ENCODE measurements around the gene TEAD4.
"Not testable (repeated sequence)": the region's sequence is repeated elsewhere in the genome, so short reads cannot be mapped to it uniquely, and the experiment has no call there.

TEAD4 gene

DNA sequence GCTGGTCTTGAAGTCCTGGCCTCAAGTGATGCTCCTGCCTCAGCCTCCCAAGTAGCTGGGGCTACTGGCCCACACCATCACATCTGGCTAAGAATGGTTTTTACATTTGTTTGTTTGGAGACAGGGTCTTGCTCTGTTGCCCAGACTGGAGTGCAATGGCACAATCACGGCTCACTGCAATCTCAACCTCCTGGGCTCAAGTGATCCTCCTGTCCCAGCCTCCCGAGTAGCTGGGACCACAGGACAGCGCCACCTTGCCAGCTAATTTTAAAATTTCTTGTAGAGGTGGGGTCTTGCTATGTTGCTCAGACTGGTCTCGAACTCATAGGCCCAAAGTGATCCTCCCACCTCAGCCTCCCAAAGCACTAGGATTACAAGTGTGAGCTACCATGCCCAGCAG, 89.3 kb downstream of the TEAD4 start:
- DNase-seq (ENCODE audit: low spot score) = no peak

DNA sequence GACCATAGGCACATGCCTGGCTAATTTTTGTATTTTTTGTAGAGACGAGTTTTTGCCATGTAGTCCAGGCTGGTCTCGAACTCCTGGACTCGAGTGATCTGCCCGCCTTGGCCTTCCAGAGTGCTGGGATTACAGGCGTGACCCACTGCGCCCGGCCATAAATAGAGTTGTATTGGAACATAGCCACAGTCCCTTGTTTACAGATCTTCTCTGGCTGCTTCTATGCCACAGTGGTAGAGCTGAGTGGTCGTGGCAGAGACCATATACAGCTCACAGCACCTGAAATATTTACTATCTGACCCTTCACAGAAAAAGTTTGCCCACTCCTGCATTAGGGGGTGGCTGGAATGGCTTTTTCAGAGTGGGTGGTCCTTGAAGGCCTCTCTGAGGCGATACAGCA, 90.0 kb downstream of the TEAD4 start:
- DNase-seq (ENCODE audit: low spot score) = no peak

DNA sequence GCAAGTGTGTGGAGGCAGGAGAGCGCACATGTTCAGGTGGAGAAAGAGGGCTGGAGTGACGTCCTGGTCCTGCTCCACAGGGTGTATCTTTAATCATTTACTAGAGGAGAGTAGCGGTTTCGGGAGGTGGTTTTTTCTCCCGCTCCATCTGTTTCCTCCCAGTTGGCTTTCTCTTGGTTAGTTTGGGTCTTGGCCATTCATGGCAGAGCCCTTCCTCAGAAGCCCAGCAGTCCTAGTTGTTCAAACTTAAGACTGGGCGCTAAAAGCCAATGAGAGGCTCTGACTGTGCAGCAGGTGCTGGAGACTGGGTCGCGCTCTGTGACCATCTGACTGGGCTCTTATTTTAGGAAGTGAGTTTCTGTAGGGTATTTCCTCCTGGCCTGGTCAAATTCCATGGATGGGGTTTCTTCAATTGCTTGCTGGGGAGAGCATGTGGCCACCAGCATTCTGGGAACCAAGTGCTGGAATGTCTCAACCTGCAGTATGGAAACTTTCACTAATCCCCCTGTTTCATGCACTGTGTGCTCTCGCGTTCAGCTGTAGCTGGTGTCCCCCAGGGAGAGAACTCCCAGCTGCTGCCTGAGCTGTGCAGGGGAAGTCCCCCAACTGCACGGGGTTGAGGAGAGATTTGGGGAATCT, 90.5 kb downstream of the TEAD4 start:
- DNase-seq (ENCODE audit: low spot score) = peak; percentile 22

DNA sequence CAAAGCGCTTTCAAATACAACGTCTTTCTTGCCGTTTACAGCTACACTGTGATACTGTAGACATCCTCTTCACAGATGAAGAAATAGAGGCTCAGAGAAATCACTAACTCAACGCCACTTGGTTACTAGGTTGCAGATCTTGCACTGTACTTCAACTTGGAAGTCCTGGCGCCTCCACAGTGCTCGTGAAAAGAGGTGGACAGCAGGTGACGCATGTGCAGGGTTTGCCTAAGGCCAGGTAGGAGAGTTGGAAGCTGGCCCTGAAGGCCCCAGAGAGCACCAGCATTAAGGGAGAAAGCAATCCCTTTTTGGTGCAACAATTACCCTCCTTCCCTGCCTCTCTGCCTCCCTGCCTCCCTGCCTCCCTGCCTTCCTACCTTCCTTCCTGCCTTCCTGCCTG, 95.2 kb downstream of the TEAD4 start:
- no peak for DNase-seq (ENCODE audit: low spot score)

DNA sequence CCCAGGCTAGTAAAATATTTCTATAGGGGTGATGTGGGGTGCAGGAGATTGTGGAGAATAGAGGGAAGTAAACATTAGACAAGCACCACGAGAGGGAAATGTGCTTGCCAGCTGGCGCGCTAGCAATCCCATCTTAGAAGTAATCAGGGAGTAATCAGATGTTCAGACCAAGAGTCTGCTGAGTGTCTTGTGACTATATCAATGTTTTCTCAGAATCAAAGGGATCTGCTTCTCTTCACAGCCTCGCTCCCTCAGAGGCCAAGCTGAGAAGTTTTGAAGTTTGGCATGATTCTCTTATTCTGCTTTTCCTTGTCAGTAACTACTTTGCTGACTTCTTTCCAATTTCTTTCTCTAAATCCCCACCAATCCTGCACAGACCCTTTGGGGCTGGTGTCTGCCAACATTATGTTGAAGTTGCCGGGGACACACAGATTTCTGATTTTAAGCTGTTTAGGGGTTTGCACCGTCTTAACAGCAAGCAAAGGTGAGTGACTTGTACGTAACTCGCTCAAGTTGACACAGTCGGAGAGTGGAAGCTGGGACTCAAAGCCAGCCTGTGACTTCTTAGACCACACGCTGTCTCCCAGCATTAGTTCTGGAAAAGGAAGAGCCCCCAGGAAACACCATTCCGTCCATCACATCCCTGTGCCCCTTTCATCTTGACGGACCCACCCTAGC, 96.0 kb downstream of the TEAD4 start:
- DNase-seq (ENCODE audit: low spot score) = no peak

DNA sequence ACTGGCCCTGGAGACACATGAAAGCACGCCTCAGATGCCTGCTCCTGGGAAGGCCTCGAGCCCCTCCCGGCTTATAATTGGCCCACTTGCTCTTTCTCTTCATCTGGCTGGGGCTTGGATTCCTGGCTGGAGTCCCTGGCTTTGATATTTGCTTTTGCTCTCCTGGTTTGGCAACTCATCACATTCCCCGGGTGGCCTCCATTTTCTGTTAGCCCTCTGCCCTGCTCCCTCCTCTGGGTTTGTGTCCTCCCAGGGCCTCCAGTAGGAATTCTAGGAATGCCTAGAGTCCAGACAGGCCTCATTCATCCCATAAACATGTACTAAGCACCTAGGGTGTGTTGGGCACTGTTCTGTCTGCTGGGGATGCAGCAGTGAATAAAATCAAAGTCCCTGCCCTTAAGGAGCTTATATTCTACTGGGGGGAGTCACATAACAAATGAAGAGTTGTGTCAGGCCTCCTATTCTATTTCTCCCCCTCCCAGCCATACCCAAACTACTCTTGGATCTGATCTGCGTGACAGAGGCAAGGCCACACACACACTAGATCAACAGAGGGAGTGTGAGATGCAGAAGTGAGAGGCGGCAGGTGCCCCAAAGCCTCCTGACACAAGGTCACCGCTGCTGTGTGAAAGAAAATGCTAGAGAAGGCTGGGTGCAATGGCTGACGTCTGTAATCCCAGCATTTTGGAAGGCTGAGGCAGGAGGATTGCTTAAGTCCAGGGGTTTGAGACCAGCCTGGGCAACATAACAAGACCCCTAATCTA, 96.7 kb downstream of the TEAD4 start:
- DNase-seq (ENCODE audit: low spot score) = no peak

DNA sequence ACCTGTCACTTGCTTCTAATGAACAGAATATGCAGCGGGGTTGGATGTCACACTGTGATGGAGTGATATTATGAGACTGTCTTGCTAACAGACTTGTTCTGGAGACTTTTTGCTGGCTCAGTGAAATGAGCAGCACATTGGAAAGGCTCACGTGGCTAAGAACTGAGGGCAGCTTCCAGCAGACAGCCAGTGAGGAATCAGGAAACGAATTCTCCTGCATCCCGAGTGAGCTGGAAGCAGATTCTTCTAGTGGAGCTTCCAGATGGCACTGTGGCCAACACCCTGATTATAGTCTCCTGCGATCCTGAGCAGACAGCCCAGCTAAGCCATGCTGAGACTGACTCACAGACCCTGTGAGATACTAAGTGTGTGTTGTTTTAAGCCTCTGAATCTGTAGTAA, 101.9 kb downstream of the TEAD4 start:
- DNase-seq (ENCODE audit: low spot score) = no peak

DNA sequence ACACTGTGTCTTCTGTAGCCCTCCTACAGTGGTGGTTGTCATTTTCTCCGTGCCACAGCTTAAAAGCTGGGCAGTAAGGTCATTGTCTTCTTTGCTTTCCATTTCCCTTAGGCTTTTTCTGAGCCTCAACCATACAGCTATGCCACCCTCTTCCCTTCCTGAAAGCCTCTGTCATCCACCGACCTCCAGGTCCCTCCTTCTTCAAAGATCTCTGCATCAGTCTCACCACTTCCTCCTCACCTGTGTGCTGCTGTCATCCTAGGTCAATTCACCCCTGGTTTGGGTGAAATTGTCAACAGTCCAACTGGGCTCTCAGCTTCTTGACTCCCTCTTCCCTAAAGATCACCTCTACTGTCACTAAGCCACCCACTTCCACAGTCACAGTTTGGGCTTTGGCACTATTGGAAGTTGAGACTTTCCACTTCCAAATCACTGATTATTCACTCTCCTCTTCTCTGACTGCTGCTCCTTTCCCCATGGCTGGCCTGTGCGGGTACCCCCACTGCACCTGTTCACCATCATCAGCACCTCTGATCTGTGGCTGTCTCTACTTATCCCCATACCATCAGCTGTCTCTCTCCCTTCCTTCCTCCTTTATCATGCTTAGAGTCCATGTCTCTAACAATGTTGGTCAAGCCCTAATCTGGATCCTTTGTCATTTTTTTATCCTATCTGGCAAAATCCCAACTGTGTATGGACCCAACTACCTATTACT, 102.5 kb downstream of the TEAD4 start:
- no peak for DNase-seq (ENCODE audit: low spot score)

DNA sequence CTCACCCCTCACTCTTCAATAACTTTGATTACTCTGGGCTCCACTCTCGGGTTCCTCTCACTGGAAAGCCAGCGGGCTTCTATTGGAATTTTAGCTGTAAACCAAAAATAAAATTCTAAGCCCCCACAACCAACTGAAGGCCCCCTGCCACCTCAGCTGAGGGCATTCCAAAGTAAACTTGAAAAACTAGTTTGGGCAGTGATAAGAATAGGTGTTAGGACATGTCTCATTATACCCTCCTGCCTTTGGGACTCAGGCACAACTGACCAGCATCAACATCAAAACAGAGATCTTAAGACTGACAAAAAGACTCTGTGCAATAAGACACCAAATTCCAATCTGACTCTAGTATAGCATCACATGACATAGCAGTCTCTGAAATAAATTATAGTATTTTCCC, 106.1 kb downstream of the TEAD4 start:
- no peak for DNase-seq (ENCODE audit: low spot score)

DNA sequence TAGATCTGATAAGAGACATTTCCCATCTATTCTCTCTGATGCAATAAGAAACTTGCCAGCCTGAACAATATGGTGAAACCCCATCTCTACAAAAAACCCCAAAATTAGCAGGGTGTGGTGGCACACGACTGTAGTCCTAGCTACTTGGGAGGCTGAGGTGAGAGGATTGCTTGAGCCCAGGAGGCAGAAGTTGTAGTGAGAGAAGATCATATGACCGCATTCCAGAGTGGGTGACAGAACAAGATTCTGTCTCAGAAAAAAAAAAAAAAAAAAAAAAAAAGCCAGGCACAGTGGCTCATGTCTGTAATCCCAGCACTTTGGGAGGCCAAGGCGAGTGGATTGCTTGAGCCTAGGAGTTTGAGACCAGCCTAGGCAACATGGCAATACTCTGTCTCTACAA, 106.6 kb downstream of the TEAD4 start:
- not testable (repeated sequence) for DNase-seq (ENCODE audit: low spot score)

DNA sequence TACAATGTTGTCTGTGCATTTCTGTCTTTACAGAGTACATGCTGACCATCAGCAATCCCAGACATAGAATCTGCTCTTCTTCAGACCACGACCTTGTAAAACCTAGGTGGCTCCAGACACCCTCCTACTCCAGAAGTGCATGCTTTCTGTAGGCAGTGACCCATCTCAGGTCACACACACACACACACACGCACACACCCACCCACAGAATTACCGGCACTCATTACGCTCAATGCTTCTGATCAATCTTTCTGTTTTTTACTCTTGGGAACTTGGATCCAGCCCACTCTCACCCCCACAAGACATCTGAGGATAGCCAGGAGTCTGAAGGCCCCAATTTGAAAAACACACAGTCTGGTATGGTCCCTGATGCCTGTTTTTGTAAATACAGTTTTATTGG, 110.5 kb downstream of the TEAD4 start:
- no peak for DNase-seq (ENCODE audit: low spot score)

DNA sequence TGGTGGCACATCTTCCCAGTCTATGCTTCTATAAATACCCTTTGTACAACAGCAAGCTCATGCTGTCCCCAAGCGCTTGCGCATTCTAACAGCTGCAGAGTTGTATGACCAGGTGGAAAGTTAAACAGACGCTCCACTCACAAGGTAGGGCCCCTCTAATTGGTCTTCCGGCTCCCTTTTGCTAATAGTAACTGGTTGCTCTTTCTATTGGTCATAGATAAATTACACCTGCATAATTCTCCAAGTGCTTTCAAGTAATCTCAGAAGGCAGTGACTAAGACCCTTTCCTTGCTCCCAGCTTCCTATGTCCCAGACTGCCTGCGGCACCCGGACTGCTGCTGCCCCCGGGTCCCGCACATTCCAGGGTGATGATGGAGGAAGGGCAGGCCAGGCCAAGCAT, 111.9 kb downstream of the TEAD4 start:
- DNase-seq (ENCODE audit: low spot score) = no peak

DNA sequence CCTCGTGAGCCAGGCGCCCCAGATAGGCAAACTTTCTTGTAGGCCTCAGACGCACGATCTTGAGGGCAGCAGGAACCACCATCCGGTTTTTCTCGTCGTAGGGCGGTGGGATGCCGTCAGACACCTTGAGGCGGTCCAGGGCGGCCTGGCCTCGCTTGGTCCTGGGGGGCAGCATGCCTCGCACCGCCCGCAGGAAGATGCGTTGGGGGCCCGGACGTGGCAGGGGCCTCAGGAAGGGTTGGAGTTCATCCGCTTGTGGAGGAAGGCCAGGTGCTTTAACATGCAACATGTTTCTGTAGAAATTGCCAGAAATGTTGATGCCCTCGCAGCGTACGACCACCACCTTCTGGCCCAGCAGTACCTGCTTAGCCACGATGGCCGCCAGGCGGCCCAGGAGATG, 112.5 kb downstream of the TEAD4 start:
- no peak for DNase-seq (ENCODE audit: low spot score)

DNA sequence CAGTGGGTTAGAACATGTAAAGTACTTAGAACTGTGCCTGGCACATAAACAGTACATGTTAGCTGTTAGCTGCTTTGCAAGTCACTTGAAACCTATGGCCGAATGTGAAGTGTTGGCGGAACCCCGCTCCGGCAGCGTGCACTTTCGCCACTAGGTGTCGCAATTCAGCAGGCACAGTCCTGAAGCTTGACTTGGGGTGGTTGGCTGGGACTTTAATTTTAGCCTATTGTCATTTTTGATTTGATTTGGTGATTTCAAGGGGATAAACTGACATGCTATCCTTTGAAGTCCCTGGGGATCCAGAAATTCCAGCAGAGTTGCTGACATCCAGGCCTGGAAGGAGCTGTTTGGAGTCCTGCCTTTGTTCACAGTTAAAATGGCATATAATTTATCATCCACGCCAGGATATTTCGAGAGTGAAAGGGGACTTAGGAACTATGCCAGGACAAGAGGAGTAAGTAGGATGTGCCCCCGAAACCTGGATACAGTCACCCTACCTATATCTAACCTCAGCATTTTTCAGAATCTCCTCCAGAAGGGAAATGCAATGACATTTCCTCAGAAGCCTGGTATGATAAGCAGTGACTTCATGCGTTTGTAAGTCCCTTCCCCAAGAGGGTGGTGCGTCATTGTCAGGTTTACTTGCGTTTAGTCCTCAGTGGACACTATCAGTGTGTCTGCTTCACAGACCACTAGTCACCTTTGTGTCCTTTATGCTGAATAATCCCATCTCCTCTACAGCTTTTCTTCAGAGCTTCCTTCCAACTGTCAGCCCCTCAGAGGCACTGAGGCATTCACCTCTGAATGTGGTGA, 114.4 kb downstream of the TEAD4 start:
- DNase-seq (ENCODE audit: low spot score) = peak; percentile 78

DNA sequence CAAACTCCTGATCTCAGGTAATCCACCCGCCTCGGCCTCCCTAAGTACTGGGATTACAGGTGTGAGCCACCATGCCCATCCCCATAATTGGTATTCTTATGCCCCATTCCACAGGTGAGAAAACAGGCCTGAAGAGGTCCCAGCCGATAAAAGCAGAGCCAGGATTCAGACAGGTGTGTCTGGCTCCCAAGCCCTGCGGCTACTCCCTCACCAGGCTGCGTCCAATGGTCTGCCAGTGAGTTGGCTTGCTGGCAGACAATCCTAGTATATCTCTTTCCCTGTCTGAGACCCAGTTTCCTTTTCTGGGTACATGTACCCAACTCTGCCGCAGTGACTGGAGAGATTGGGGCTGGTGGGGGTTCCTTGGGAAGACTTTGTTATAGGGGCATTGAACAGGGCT, 116.1 kb downstream of the TEAD4 start:
- no peak for DNase-seq (ENCODE audit: low spot score)

DNA sequence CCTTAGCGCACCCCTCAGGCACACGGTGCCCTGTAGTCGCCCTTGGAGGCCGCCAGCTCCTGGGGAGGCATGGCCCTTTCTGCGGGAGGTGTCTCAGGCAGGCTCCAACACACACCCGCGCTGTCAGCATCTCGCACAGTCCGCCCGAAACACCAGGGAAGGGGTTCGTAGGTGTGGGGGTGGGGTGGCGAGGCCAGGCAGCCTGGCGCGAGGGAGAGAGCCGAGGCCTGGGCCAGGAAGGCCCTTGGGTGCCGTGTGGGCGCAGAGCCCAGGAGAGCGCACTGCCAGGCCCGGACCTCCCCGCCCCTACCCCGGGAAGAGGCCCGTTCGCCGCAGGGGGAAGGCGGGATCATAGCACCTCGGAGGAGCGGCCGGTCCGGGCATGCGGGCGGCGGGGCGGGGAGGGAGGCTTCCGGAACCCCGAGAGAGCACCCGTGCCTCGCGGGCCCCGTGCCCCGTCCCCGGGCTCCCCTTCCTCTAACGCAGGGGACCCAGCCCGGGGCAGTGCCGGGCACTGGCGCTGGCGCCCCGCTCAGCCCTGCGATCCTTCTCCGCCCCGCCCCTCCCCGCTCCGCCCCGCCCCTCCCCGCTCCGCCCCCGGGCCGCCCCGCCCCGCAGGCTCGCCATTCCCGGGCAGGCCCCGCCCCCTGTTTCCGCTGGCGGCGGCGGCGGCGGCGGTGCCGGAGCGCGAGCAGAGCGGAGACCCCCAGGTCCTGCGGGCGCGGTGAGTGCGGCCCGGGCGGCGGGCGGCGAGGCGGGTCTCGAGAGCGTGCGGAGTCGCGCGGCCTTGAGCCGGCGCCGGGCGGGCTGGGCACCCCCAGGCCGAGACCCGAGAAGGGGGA, 117.8 kb downstream of the TEAD4 start, which contains the start of gene TSPAN9:
Gene TSPAN9 (plus strand): TSS at position 650 of the 842 bp plus-strand sequence. CDS start 123,815 bp downstream, outside the sequence.
- peak; percentile 79 for DNase-seq (ENCODE audit: low spot score)

DNA sequence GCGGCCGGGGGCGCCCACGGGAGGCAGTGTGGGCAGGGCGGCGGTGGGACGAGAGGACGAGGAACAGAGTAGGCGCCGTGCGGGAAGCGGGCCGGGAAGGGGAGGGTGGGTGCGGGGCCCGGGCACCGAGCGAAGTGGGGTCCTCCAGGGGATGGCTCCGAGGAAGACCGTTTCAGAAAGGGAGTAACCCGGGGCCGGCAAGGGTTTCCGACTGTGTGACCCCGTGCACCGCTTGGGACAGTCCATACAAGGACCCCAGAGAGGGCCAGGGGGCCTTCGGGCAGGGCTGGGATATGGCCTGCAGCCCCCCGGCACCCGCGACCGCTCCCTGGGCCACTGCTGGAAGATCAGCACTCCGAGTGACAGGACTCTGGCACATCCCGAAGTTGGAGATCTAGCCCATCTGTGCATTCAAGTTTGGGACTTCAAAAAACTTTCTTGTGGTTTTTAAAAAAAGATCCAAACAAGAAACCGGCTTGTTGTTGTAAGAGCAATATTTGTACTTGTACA, 118.4 kb downstream of the TEAD4 start:
- no peak for DNase-seq (ENCODE audit: low spot score)

DNA sequence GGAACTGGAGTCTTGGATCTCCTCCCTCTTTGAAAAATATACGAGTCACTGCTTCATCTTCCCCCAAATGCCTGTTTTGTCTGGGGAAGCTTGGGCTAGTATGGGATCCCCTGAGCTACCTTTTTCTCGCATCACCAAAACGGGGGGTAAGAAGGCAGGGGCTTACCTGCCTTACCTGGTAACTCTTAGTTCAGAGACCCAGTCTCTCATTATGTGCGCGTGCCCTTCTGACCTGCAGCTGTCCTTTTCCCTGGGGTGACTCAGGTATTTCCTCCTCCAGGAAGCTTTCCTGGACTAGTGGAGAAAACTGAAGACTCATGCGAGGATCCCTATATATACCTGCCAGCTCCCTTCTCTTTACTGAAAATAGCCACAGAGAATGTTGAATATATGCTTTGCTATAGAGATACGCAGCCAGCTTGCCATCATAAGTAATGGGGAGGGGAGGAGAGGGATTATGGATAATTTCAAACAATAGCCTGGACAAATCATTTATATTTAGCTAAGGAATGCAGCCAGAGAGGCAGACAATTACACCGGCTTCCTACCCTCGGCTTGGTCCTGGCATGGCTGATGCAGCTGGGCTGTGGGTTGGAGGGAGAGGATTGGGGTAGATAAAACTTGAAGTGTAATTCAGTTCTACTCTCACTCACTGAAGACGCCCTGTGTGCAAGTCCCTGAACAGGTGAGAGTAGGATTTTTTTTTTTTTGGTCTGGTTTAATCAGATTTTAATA, 119.1 kb downstream of the TEAD4 start:
- peak; percentile 29 for DNase-seq (ENCODE audit: low spot score)

DNA sequence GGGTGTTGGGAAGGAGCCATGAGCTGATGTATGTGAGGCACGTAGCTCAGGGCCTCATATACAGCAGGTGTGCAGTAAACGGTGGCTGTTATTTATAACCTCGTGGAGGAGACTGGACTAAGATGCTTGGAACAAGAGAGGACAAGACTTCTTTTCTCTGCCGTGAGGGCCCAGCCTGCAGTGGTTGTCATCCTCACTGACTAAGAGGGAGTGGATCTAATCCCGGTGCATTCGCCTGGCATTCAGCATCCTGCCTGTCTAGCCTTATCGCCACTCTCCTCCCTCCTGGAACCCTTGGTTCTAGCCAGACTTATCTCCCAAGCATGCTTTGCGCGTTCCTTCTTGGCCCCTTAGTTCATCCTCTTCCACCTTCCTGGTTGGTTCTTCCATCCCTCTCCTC, 121.9 kb downstream of the TEAD4 start:
- no peak for DNase-seq (ENCODE audit: low spot score)

DNA sequence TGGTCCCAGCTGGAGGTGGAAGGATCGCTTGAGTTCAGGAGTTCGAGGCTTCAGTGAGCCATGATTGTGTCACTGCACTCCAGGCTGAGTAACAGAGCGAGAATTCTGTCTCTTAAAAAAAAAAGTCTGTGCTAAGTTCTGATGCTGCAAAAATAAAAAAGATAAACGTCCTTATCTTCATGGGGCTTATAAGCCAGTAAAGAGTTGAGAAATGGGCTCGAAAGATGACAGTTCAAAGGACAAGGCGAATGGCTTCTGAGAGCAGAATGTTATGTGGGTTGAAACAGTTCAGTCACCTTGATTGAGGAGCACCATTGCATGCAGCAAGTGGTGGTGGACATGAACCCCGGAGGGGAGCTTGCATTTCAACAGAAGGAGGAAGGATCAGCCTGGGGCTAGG, 122.7 kb downstream of the TEAD4 start:
- no peak for DNase-seq (ENCODE audit: low spot score)
